ENCODE results near the gene IL1RAPL1.
A peak's percentile ranks its signal among the peaks of the same experiment; 100 is the strongest.

IL1RAPL1 gene

GRCh38 chrX:29659911-29660310 is 1072.7 kb downstream of the IL1RAPL1 start:
- no peak for TF ChIP-seq CTCF (IDR thresholded peaks at IDR 0.05)
- Histone ChIP-seq H3K27ac (no peak overlapping the region), H3K4me3 (no peak overlapping the region)
- DNase-seq (ENCODE audit: low spot score): no peak

GRCh38 chrX:29661290-29661689 is 1074.0 kb downstream of the IL1RAPL1 start:
- DNase-seq (ENCODE audit: low spot score): no peak
- no peak overlapping the region for H3K27ac ChIP-seq
- no peak for TF ChIP-seq CTCF (IDR thresholded peaks at IDR 0.05)
- H3K4me3 ChIP-seq: no peak overlapping the region

GRCh38 chrX:29662101-29662500 is 1074.9 kb downstream of the IL1RAPL1 start:
- TF ChIP-seq CTCF (IDR thresholded peaks at IDR 0.05): no peak
- Histone ChIP-seq H3K27ac (no peak overlapping the region), H3K4me3 (no peak overlapping the region)
- DNase-seq (ENCODE audit: low spot score): no peak

- no peak for DNase-seq (ENCODE audit: low spot score)
- TF ChIP-seq CTCF (IDR thresholded peaks at IDR 0.05): no peak
- Histone ChIP-seq H3K4me3 (peak overlapping the region; percentile 5), H3K27ac (no peak overlapping the region)
Observed at GRCh38 chrX:29662759-29663503, 1075.7 kb downstream of the IL1RAPL1 start.

GRCh38 chrX:29665532-29665931 is 1078.3 kb downstream of the IL1RAPL1 start:
- no peak for TF ChIP-seq CTCF (IDR thresholded peaks at IDR 0.05)
- H3K27ac ChIP-seq: no peak overlapping the region

GRCh38 chrX:29666366-29666765 is 1079.1 kb downstream of the IL1RAPL1 start:
- no peak for DNase-seq (ENCODE audit: low spot score)

More at GRCh38 chrX:29665532-29665931, 1078.3 kb downstream of the IL1RAPL1 start:
- DNase-seq (ENCODE audit: low spot score): no peak
- H3K4me3 ChIP-seq: no peak overlapping the region

More at GRCh38 chrX:29666366-29666765, 1079.1 kb downstream of the IL1RAPL1 start:
- no peak for TF ChIP-seq CTCF (IDR thresholded peaks at IDR 0.05)
- H3K27ac ChIP-seq: no peak overlapping the region
- no peak overlapping the region for H3K4me3 ChIP-seq
